GM23248 (cell line): ENCODE measurements around the gene GRB10. TPM values are rescaled to one million over a fixed set of nuclear protein-coding genes. Genes with fewer than 3 reads are reported as not detected.
A peak's percentile ranks its signal among the peaks of the same experiment; 100 is the strongest.

ENCODE experiments used
- DNase-seq: peaks from one replicate; pipeline ENCODE4 v3.0.0-alpha.2; 2015
- H2AFZ ChIP-seq: fragments of 200-600 bp; sonication (generic); 2 replicates; pipeline ENCODE4 v1.6.1; 2016; ENCODE audit warnings: antibody characterized with exemption
- H3F3A ChIP-seq: fragments of 200-600 bp; sonication (generic); 2 replicates; pipeline ENCODE4 v1.6.1; 2016; ENCODE audit warnings: mild to moderate bottlenecking, antibody characterized with exemption, mixed run types; ENCODE audit not compliant: insufficient read depth
- H3K27ac ChIP-seq: fragments of 200-600 bp; sonication (generic); 2 replicates; pipeline ENCODE4 v1.5.1; 2016; ENCODE audit warnings: mild to moderate bottlenecking
- H3K27me3 ChIP-seq: fragments of 200-600 bp; sonication (generic); replicated peaks from 2 replicates; pipeline ENCODE4 v1.6.1; 2016; ENCODE audit warnings: mild to moderate bottlenecking; ENCODE audit not compliant: insufficient read depth
- H3K36me3 ChIP-seq: fragments of 200-600 bp; sonication (generic); 2 replicates; pipeline ENCODE4 v1.6.1; 2016; ENCODE audit warnings: low read depth, mild to moderate bottlenecking
- H3K4me1 ChIP-seq: fragments of 200-600 bp; sonication (generic); 2 replicates; pipeline ENCODE4 v1.6.1; 2016; ENCODE audit warnings: mild to moderate bottlenecking; ENCODE audit not compliant: insufficient read depth
- H3K4me2 ChIP-seq: fragments of 200-600 bp; sonication (generic); one replicate; pipeline ENCODE4 v1.6.1; 2016; ENCODE audit warnings: mild to moderate bottlenecking; ENCODE audit not compliant: unreplicated experiment
- H3K4me3 ChIP-seq: fragments of 200-600 bp; sonication (generic); 2 replicates; pipeline ENCODE4 v1.5.1; 2016; ENCODE audit warnings: mild to moderate bottlenecking
- H3K79me2 ChIP-seq: fragments of 200-600 bp; sonication (generic); 2 replicates; pipeline ENCODE4 v1.6.1; 2016; ENCODE audit warnings: mild to moderate bottlenecking; ENCODE audit not compliant: insufficient read depth
- H3K9ac ChIP-seq: fragments of 200-600 bp; sonication (generic); 2 replicates; pipeline ENCODE4 v1.6.1; 2016; ENCODE audit warnings: mild to moderate bottlenecking
- H3K9me2 ChIP-seq: fragments of 200-600 bp; sonication (generic); 2 replicates; pipeline ENCODE4 v1.6.1; 2016; ENCODE audit warnings: mixed run types, mild to moderate bottlenecking, moderate library complexity; ENCODE audit not compliant: insufficient read depth
- H3K9me3 ChIP-seq: fragments of 200-600 bp; sonication (generic); one replicate; pipeline ENCODE4 v1.6.1; 2017; ENCODE audit warnings: low read depth
- H4K20me1 ChIP-seq: fragments of 200-600 bp; sonication (generic); 2 replicates; pipeline ENCODE4 v1.6.0; 2016; ENCODE audit not compliant: insufficient read depth
- EZH2 ChIP-seq: fragments of 200-600 bp; sonication (generic); IDR thresholded peaks from 2 replicates; pipeline ENCODE4 v1.6.1; 2018; ENCODE audit warnings: antibody characterized with exemption, mild to moderate bottlenecking; ENCODE audit not compliant: insufficient read depth, poor library complexity, severe bottlenecking
- EZH2phosphoT487 ChIP-seq: fragments of 200-600 bp; sonication (generic); IDR thresholded peaks from 2 replicates; pipeline ENCODE4 v1.6.1; 2018; ENCODE audit warnings: antibody characterized with exemption, moderate library complexity, mild to moderate bottlenecking, low read depth; ENCODE audit not compliant: insufficient read depth
- WGBS, 2 experiments: methylation state at CpG; one replicate each; pipeline ENCODE4 v1.1.6; 2015 to 2017; ENCODE audit warnings: low lambda C conversion rate in 2 of 2, low coverage in 1 of 2; ENCODE audit errors: missing lambda C conversion rate in 2 of 2; 5-methylcytosine and 5-hydroxymethylcytosine counted together
- in situ Hi-C: fragments of 300-500 bp; cut with MboI; formaldehyde crosslinking; loops from 2 replicates; pipeline ENCODE4 v1.15.0; 2020
- polyA plus RNA-seq: library from polyadenylated mRNA; unstranded; fragments of >200 nt; fragmentation: Nextera tagmentation; extraction: Ambion mirVana; gene quantifications from 2 replicates; pipeline ENCODE4 v1.2.1, GENCODE V29; 2016
- total RNA-seq: library from RNA; depleted of rRNA; stranded (reverse); fragments of >200 nt; shearing (Covaris generic); gene quantifications from 2 replicates; pipeline ENCODE4 v1.2.3, GENCODE V29; 2014

Gene GRB10
- total and polyA plus RNA-seq, 2 experiments from 2014 or later = 12.9 to 25.9 TPM

DNA sequence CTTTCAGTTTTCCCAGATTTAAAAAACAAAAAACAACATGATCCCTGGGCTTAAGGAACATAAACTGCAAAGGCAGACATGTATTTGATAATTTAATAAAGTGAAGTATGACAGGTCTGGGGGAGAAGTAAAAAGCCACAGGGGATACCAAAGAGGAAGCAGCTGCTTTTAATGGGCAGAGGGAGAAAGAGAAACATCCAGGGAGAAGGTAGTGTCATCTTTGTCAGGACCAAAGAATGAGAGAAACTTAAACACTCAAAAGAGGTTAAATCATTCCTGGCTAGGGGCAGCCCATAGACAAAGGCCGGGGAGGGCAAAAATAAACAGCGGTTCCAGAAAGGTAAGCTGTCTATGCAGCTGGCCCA is 94.5 kb downstream of the GRB10 start:
- in situ Hi-C loops = no loop called here
- H2AFZ ChIP-seq = no peak overlapping the region
- DNase-seq = no peak
- no peak overlapping the region for H3K27ac ChIP-seq
- peaks cover 27% of the 10 kb centered on the region for H3K79me2 ChIP-seq
- no peak overlapping the region for H3K4me2 ChIP-seq
- no peaks in the 10 kb centered on the region for H3K9me3 ChIP-seq
- no peaks in the 10 kb centered on the region for H3K36me3 ChIP-seq
- no peaks in the 10 kb centered on the region for H3K9me2 ChIP-seq
- TF ChIP-seq EZH2 = no peak
- no peak for TF ChIP-seq EZH2phosphoT487
- H3F3A ChIP-seq = no peaks in the 10 kb centered on the region
- no peaks in the 10 kb centered on the region for H3K4me1 ChIP-seq
- H3K4me3 ChIP-seq = no peak overlapping the region
- H3K9ac ChIP-seq = no peak overlapping the region
- WGBS, 2 experiments = 95 to 98% methylated on average over 2 of the region's 2 CpGs
- H4K20me1 ChIP-seq = 0 out of 2 replicates have a peak, but pooled peaks cover 5% of the 10 kb centered on the region
- H3K27me3 ChIP-seq = no peaks in the 10 kb centered on the region

DNA sequence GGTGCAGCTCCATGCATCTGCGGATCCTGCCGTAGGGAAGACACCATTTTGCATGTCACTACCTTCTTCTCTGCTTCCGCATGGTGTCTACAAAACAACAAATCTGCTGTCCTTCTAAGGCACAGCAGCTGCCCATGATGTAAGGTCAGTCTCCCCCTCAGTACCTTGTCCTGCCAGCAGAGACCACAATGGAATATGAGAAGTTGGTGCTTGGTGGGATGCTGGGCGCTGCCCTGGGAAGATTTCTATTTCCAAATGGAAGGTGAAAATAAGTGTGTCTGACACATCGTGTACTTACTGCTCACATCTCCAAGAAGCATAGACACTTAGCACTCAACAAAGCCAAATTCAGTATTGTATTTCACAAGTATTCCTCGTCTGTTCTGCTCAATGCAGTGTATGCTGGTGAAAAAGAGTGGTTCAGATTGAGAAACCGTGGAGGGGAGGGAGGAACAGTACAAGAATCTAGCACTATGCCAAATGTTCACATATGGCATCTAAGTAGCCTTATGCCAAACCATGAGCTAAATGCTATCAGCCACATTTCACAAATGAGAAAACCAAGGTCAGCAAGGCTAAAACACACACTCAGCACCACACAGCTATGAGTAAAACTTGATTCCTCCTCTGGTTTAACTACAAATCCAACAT is 95.0 kb downstream of the GRB10 start:
- WGBS, 2 experiments = 64 to 71% methylated on average over 7 of the region's 7 CpGs
- H3K4me1 ChIP-seq = no peaks in the 10 kb centered on the region
- peak; percentile 77 for DNase-seq
- no peaks in the 10 kb centered on the region for H3K27me3 ChIP-seq
- H4K20me1 ChIP-seq = 0 out of 2 replicates have a peak, but pooled peaks cover 5% of the 10 kb centered on the region
- H3K9me2 ChIP-seq = no peaks in the 10 kb centered on the region
- in situ Hi-C loops = no loop called here
- no peak overlapping the region for H3K4me2 ChIP-seq
- no peak overlapping the region for H2AFZ ChIP-seq
- no peak for TF ChIP-seq EZH2phosphoT487
- no peak for TF ChIP-seq EZH2
- peaks cover 32% of the 10 kb centered on the region for H3K79me2 ChIP-seq
- no peak overlapping the region for H3K9ac ChIP-seq
- no peak overlapping the region for H3K4me3 ChIP-seq
- no peaks in the 10 kb centered on the region for H3K36me3 ChIP-seq
- no peak overlapping the region for H3K27ac ChIP-seq
- H3K9me3 ChIP-seq = no peaks in the 10 kb centered on the region
- H3F3A ChIP-seq = no peaks in the 10 kb centered on the region

DNA sequence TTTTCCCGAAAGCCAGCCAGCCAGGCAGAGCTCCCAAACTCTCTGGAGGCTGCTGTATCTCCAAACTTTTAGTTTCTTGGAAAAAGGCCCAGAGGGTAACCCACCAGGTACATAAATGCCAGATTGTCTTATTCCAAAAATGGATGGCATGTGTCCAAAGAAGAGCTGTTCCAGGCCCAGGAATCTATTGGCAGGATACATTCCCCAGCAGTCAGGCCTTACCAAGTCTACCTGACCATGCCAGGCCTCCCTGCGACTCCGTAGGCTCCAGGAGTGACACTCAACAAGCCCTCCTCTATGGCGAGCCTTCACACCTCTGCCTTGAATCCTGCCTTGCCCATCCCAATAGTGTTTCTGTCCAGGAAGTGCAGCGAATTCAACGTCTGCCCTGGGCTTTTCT is 95.6 kb downstream of the GRB10 start:
- H3K27ac ChIP-seq = no peak overlapping the region
- peaks cover 38% of the 10 kb centered on the region for H3K79me2 ChIP-seq
- no peak overlapping the region for H3K9ac ChIP-seq
- WGBS, 2 experiments = 95 to 98% methylated on average over 6 of the region's 6 CpGs
- no peak overlapping the region for H3K4me3 ChIP-seq
- 0 out of 2 replicates have a peak, but pooled peaks cover 5% of the 10 kb centered on the region for H4K20me1 ChIP-seq
- H3K4me2 ChIP-seq = no peak overlapping the region
- H3F3A ChIP-seq = no peaks in the 10 kb centered on the region
- H3K27me3 ChIP-seq = no peaks in the 10 kb centered on the region
- no peaks in the 10 kb centered on the region for H3K9me2 ChIP-seq
- H3K4me1 ChIP-seq = no peaks in the 10 kb centered on the region
- no peak for DNase-seq
- no peak for TF ChIP-seq EZH2
- H3K9me3 ChIP-seq = no peaks in the 10 kb centered on the region
- H3K36me3 ChIP-seq = no peaks in the 10 kb centered on the region
- no peak overlapping the region for H2AFZ ChIP-seq
- in situ Hi-C loops = no loop called here

DNA sequence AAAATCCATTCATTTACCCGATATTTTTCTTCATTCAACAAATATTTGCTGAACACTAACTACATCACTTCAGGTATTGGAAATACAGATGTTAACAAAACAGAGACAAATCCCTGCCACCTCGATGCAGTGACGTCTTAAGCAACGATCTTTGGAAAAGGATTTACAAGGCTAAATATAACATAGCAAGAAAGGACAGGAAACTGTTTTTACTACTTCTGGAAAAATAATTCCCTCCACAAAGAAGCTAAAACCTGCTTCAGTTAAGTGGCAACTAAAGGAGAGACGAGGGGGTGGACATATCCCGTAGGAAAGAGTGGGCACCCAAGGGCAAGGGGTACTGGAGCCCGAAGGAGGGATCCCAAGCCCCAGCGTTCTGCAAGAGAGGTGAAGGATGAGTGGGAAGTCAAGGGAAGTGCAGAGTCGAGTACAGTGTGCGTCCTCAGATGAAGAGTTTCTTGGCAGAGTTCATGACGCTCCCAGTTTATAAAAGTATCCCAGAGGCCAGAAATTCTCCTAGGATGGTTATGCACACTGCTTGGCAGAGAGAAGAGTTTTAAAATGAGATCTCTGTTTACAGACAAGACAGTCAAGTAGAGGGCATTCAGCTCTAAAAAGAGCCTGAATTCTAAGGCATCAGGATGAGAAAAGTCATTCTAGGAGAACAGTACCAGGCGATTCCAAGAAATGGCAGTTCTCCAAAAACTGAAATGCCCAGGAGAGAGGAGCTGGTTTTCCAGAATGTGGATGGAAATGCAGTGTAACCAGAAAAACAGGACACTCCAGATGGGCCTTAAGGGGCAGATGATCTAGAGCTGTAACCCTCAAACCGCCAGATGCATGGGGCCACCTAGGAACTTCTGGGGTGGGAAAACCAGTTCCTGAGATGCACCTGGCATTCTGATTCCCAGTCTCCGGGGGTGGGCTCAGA is 97.3 kb downstream of the GRB10 start:
- no peaks in the 10 kb centered on the region for H3K27me3 ChIP-seq
- H3F3A ChIP-seq = 0 out of 2 replicates have a peak, but pooled peaks cover 1% of the 10 kb centered on the region
- H3K9ac ChIP-seq = no peak overlapping the region
- 0 out of 2 replicates have a peak, but pooled peaks cover 5% of the 10 kb centered on the region for H4K20me1 ChIP-seq
- TF ChIP-seq EZH2phosphoT487 = no peak
- no peak for TF ChIP-seq EZH2
- no peak overlapping the region for H2AFZ ChIP-seq
- no peaks in the 10 kb centered on the region for H3K36me3 ChIP-seq
- no peak overlapping the region for H3K4me3 ChIP-seq
- in situ Hi-C loops = no loop called here
- no peaks in the 10 kb centered on the region for H3K9me2 ChIP-seq
- H3K27ac ChIP-seq = no peak overlapping the region
- H3K4me2 ChIP-seq = no peak overlapping the region
- peaks cover 38% of the 10 kb centered on the region for H3K79me2 ChIP-seq
- 95 to 96% methylated on average over 14 of the region's 14 CpGs for WGBS, 2 experiments
- DNase-seq = no peak
- H3K4me1 ChIP-seq = no peaks in the 10 kb centered on the region
- H3K9me3 ChIP-seq = no peaks in the 10 kb centered on the region
